GM12874 (cell line): ENCODE measurements around the gene HNRNPAB.

ENCODE experiments used
- TF ChIP-seq, protein P1 (sequence below): IDR thresholded peaks from 2 replicates; pipeline ENCODE4 v1.5.1; 2011; ENCODE audit warnings: low read depth, mild to moderate bottlenecking, control low read depth, low read length, moderate library complexity; ENCODE audit not compliant: insufficient read depth

HNRNPAB gene

DNA sequence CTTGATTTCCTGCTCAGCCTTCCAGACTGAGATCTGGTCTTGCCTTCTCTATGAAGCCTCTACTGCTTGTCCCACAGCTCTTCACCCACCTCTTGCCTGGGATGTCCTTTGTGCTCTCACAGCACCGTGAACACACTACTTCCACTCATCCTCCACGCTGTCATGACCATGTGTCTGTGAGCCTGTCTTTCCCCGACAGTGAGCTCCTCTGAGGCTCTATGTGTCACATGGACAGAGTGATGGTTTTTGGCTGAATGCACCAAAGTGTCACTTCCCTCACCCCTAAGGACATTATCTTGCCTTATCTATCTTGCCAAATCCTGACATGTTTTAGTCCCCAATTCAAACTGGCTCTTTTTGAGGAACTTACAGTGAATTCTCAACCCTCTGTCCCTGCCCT lies 16.9 kb downstream of the HNRNPAB start:
- TF ChIP-seq, protein P1, sequence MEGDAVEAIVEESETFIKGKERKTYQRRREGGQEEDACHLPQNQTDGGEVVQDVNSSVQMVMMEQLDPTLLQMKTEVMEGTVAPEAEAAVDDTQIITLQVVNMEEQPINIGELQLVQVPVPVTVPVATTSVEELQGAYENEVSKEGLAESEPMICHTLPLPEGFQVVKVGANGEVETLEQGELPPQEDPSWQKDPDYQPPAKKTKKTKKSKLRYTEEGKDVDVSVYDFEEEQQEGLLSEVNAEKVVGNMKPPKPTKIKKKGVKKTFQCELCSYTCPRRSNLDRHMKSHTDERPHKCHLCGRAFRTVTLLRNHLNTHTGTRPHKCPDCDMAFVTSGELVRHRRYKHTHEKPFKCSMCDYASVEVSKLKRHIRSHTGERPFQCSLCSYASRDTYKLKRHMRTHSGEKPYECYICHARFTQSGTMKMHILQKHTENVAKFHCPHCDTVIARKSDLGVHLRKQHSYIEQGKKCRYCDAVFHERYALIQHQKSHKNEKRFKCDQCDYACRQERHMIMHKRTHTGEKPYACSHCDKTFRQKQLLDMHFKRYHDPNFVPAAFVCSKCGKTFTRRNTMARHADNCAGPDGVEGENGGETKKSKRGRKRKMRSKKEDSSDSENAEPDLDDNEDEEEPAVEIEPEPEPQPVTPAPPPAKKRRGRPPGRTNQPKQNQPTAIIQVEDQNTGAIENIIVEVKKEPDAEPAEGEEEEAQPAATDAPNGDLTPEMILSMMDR, result no peak

DNA sequence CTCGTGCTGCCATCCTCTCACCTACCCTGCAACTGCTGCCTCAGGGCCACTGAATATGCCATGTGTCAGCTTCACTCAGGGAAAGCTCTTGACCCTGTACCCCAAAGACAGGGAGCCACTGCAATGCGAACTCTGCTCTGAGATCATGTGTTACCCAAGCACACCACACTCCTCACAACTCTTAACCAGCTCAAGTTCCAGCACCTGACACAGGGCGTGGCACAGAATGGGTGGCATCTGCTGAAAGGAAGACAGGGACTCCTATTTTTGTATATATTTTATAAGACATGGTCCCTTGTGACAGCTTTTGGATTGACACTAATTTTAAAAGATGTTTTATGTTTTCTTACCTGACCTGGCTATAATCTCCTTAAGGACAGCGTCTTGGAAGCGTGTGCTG lies 17.5 kb downstream of the HNRNPAB start:
- TF ChIP-seq, protein P1, result no peak

DNA sequence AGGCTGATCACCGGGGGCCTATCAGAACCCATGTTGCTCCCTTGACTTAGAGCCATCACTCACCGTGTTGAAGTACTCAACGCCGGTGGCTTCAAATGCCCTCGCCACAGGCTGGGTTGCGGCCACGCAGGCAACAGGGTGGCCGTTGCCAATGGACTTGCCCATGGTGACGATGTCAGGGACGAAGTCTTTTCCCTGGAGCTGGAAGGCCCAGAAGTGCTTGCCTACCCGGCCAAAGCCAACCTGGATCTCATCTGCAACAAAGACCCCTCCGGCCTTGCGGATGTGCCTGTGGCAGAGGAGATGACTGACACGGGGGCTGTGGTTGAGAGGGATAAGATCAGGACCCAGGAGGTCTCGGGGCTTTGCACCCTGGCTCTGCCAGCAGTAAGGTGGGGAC lies 18.0 kb downstream of the HNRNPAB start:
- TF ChIP-seq, protein P1, result no peak

DNA sequence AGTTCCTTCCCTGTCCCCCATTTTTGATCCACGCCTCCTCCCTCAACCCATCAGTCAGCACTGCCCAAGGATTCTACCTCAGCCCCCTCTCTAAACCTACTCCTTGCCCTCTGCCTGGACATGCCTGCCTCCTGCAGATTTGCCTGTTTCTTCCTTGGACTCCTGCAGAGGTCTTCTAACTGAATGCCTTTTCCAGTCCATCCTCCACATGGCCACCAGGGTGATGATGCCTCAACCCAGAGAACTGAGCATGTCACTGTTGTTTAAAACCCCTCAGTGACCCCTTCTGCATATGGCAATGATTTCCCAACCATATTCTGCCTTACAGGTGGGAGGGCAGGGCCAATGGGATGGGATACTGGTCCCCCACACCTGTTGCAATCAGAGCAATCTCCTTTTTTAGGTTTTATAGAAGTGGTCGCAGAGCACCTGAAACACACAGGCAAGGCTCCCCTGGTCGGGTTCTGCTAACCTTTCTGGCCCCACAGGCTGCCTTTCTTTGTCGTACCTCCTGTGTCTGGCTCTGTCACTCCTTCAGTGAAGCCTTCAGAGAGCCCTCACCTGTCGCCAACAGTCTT lies 19.0 kb downstream of the HNRNPAB start:
- TF ChIP-seq, protein P1, result 0 out of 2 replicates have a peak, but pooled peaks have one; percentile 0

DNA sequence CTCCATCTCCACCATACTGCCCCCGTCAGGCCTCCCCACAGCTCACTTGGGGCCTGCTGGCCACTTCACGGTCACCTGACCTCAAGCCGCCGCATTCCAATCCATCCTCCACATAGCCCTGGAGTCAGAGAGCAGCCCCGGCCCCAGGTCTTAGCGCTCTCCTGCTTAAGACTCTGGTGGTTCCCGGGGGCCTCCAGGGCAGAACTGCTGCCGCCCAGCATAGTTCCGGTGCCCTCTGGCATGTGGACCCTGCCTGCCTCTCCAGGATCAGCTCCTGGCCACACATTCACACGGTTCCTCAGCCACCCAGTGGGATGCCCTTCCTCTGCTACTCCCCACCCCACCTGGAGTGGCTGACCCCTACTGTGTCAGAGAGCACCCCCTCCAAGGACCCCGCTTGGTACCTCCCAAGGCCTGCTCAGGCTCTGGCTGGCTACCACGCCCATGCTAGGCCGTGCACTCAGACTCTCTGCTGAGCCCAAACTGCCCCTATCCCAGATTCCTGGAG lies 19.5 kb downstream of the HNRNPAB start:
- TF ChIP-seq, protein P1, result no peak

DNA sequence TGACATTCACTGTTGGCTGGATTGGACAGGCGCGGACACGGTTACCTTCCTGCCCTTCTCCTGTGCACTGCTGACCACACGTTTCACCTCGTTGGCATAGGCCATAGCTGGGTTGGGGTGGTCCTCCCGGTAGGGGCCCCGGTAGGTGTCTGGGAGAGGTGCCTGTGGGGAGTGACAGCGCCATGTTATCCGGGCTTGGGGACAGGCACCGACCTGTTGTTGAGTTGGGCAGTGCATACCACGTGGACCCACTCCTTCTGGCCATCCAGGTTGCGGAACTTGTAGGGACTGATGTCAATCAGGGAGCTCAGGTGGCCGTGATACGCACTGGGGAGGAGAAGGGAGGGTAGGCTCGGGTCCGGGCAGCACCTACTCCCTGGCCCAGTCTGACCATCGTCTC lies 20.1 kb downstream of the HNRNPAB start:
- TF ChIP-seq, protein P1, result no peak

DNA sequence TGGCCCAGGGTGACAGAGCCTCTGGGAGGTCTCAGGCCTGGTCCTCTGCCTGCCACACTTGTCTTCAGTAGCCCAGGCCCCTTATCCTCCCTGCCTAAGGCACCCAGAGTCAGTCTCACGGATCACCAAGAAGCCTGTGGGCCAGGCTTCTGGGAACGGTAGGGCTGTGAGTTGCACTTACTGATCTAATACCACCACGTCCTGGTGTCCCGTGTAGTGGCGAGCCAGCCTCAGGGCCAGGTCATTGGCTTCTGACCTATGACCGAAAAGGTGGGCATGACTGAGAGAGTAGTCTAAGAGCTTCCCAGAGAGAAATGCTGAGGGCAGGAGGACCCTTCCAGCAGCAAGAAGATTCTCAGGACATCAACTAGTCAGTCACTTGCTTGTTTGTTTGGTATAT lies 20.8 kb downstream of the HNRNPAB start:
- TF ChIP-seq, protein P1, result no peak
